Mammary epithelial cell (primary cell): Measurements from ENCODE around the gene PTGDR2.

Experiments used
- EZH2 ChIP-seq: IDR thresholded peaks from 2 replicates; pipeline ENCODE4 v1.6.1; 2012; ENCODE audit warnings: low read length, inconsistent platforms, borderline replicate concordance
- TF ChIP-seq, protein P1 (sequence below), 2 donors: IDR thresholded peaks in 1 of 2; conservative IDR thresholded peaks in 1 of 2; 2 replicates each; pipeline ENCODE4 v1.5.1; 2011 to 2012; ENCODE audit warnings: inconsistent platforms in 2 of 2, low read length in 2 of 2, mild to moderate bottlenecking in 2 of 2, control low read depth in 1 of 2, low read depth in 1 of 2; ENCODE audit not compliant: insufficient read depth in 1 of 2; ENCODE audit errors: extremely low read depth in 1 of 2

DNA sequence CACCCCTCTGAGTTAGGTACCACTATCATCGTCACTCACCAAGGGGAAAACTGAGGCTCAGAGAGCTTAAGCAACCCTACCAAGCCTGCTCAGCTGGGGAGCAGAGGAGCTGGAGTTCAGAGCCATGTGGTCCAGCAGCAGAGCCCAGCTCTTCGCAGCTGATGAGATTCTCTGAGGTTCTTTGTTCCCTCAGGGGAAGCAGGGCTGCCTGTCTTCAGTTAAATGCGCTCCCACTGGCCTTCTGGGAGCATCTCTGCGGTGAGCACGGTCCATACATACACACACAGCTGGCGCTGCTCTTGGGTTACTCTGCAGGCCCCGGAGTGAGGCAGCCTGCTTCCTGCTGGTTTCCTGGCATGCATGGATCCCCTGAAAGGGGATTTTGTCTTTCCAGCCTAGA is 5.2 kb upstream of the PTGDR2 start:
- TF ChIP-seq, protein P1, sequence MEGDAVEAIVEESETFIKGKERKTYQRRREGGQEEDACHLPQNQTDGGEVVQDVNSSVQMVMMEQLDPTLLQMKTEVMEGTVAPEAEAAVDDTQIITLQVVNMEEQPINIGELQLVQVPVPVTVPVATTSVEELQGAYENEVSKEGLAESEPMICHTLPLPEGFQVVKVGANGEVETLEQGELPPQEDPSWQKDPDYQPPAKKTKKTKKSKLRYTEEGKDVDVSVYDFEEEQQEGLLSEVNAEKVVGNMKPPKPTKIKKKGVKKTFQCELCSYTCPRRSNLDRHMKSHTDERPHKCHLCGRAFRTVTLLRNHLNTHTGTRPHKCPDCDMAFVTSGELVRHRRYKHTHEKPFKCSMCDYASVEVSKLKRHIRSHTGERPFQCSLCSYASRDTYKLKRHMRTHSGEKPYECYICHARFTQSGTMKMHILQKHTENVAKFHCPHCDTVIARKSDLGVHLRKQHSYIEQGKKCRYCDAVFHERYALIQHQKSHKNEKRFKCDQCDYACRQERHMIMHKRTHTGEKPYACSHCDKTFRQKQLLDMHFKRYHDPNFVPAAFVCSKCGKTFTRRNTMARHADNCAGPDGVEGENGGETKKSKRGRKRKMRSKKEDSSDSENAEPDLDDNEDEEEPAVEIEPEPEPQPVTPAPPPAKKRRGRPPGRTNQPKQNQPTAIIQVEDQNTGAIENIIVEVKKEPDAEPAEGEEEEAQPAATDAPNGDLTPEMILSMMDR (conservative IDR thresholded peaks at IDR 0.05 in 1 of 2, IDR thresholded peaks at IDR 0.05 in 1 of 2; ENCODE audit: extremely low read depth in 1 of 2, insufficient read depth in 1 of 2, low read depth in 1 of 2, low read length in 2 of 2): no peak
- no peak for TF ChIP-seq EZH2
